Left lung (tissue), 10 donors: ENCODE results near the gene DLG5. TPM values are rescaled to one million over a fixed set of nuclear protein-coding genes. Genes with fewer than 3 reads are reported as not detected.

Experiments used
- ATAC-seq: fragments of 200-7000 bp; cut with Tn5 transposase; one replicate; pipeline ENCODE4 v1.9.1; 2020; ENCODE audit warnings: moderate library complexity
- DNase-seq, 4 donors: peaks; one replicate each; pipeline ENCODE4 v3.0.0-alpha.2; 2013 to 2020
- H3K27ac ChIP-seq, 2 donors: fragments of 200-600 bp; sonication (generic) in 1 of 2; one replicate each; pipeline versions ENCODE4 v1.5.0 to v1.8.0; 2020 to 2021
- H3K27me3 ChIP-seq, 2 donors: fragments of 200-600 bp; sonication (generic) in 1 of 2; one replicate each; pipeline versions ENCODE4 v1.5.0 to v1.8.0; 2020 to 2021
- H3K36me3 ChIP-seq, 2 donors: fragments of 200-600 bp; sonication (generic) in 1 of 2; one replicate each; pipeline versions ENCODE4 v1.5.0 to v1.8.0; 2020 to 2021
- H3K4me1 ChIP-seq, 2 donors: fragments of 200-600 bp; one replicate each; pipeline ENCODE4 v1.8.0; 2021
- H3K4me3 ChIP-seq, 2 donors: fragments of 200-600 bp; sonication (generic) in 1 of 2; one replicate each; pipeline versions ENCODE4 v1.5.0 to v1.8.0; 2020 to 2021; ENCODE audit warnings: mild to moderate bottlenecking in 1 of 2
- H3K9me3 ChIP-seq, 2 donors: fragments of 200-600 bp; sonication (generic) in 1 of 2; one replicate each; pipeline versions ENCODE4 v1.5.0 to v1.8.0; 2020 to 2021
- CTCF ChIP-seq, 2 donors: fragments of 200-600 bp; sonication (generic) in 1 of 2; IDR thresholded peaks; one replicate each; pipeline versions ENCODE4 v1.5.0 to v1.8.0; 2021; ENCODE audit warnings: antibody characterized with exemption in 2 of 2
- intact Hi-C, 2 donors: fragments of 100-400 bp; cut with DNase I; formaldehyde crosslinking; loops; one replicate each; pipeline versions ENCODE4 v1.11.2 to v1.14.2; 2022
- polyA plus RNA-seq, 6 donors: library from polyadenylated mRNA; unstranded; fragments of 120-200 nt; gene quantifications; one replicate each; pipeline ENCODE4 v1.2.1, GENCODE V29; 2013; ENCODE audit not compliant: insufficient read length in 6 of 6
- total RNA-seq, 2 donors: library from RNA; stranded (reverse); fragmentation: NEBNext Ultra II Directional; extraction: Animal tissue kit (Norgen Biotek cat#: 25700); gene quantifications; one replicate each; pipeline ENCODE4 v1.2.1, GENCODE V29; 2021
- donor health status: DM: no; HTN: yes; CAD: no.
- donor health status: DM: no; HTN: no; CAD: no.

The DLG5 gene
- total and polyA plus RNA-seq, 8 donors = 17.0 to 53.4 (median 49.0) TPM

DNA sequence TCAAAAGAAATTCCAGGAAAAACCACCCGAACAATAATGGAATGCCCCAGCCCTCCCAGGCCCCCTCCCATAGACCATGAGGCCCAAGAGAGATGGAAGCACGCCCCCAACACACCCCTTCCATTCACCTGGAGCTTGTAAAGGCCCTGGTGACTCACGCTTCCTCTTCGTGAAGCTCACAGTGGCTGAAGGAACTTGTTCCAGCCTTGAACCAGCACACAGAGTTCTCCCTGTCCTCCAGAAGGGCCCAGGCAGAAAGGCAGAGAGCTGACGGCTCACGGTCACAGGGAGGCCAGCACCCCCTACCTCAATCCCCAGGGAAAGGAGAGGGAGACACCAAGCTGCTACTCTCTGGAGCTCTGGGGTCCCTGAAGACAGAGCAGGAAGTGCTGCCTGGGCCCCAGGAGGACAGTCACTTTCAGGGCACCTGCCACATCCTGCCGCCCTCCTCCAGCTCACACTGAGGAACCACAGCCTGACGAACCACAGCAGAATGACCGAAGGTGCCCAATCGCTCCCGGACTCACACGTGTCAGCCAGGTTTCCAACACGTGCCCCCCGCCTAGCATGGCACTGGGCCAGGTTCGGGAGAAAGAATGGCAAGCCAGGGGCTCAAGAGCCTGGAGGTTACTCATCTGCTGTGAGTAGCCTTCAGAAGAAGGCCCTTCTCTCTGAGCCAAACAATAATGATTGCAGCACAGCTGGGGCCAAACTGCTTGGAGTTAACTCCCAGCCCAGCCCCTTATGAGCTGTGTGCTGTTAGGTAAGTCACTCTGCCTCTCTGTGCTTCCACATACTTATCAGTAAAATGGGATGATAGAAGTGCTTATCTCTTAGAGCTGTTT is 52.8 kb downstream of the DLG5 start:
- no peaks in the 10 kb centered on the region for H3K36me3 ChIP-seq
- no peak overlapping the region for H3K27ac ChIP-seq
- H3K9me3 ChIP-seq = no peaks in the 10 kb centered on the region
- intact Hi-C loops = no loop called here
- ATAC-seq = peak; percentile 28
- H3K4me1 ChIP-seq = peaks cover 0 to 18% of the 10 kb centered on the region in 2 donors
- H3K4me3 ChIP-seq = no peak overlapping the region
- no peak for TF ChIP-seq CTCF (IDR thresholded peaks at IDR 0.05)
- H3K27me3 ChIP-seq = no peaks in the 10 kb centered on the region
- DNase-seq = no peak

GRCh38 chr10:77872947-77873535 is 53.5 kb downstream of the DLG5 start:
- H3K27ac ChIP-seq = no peak overlapping the region

DNA sequence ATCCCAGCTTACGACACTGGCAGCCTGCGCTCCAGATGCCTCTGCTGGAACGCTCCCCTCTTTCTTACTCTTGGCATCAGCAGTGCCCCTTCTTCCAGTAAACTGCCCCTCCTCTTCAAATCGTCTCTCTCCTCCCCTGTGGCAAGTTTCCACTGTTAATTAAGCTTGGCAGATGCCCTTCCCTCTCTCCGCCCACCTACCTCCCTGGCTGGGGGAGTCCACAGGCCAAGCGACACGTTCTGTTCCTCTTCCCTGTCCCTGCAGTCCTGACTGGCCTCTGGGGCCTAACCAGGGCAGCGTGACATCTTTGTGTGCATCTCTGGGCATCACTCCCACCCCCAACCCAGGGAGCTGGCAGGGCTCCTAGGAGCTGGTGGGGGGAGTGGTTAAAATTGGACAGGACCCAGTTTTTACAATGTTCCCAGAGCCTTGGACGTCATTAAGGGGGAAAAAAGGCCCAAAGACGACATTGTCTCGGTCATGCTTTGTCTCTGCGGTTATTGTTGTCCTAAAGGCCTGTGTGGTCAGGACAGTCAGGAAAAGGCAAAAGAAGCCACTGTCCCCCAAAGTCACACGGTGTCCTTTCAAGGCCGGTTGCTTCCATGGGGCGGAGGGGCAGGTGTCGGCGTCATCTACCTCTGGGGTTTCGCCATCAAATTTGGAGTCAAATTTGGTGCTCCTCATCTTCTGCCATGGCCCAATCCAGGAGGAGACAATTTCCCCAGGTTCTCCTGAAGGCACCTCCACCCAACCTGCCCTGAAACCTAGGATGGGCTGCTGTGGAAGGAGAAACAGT is 54.2 kb downstream of the DLG5 start:
- no peak overlapping the region for H3K27ac ChIP-seq

More at GRCh38 chr10:77872947-77873535, 53.5 kb downstream of the DLG5 start:
- Histone ChIP-seq H3K36me3 (peaks cover 0 to 3% of the 10 kb centered on the region in 2 donors), H3K4me3 (no peak overlapping the region), H3K9me3 (no peaks in the 10 kb centered on the region), H3K27me3 (no peaks in the 10 kb centered on the region), H3K4me1 (peaks cover 0 to 12% of the 10 kb centered on the region in 2 donors)
- no peak for DNase-seq
- ATAC-seq = no peak
- TF ChIP-seq CTCF (IDR thresholded peaks at IDR 0.05) = no peak
- intact Hi-C loops = no loop called here

DNA sequence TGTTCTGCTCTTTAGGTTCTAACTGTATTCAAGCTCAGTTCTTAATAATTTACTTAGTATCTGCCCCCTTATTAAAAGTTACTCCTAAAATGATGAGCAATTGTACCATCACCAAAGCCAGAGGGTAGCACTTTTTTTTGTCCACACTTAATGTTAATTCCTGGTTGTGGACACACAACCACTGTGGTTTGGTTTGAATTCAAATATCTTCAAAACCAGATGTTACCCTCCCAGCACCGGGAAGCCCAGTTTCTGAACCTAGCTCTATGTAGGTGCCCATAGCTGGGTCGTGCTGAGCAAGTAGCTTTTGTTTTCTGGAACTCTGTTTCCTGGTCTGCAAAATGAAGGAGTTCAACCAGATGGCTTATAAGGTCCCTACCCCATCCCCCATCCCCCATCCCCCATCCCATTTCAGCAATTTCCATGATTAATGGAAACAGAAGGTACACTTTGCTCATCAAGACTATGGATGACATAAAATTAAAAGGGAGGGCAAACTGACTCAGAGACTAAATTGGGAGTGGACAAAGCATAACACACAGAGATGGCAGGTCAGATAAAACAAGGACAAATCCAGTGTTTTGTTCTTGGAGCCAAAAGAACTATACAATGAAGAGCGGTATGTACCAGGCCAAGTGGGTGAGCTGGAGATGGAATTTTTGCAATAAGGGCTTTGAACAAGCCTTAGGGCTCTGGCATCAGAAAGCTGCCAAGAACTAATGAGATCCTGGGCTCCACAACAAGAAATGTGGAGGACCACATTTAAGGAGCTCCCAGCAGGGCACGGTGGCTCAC is 56.7 kb downstream of the DLG5 start:
- no peak for TF ChIP-seq CTCF (IDR thresholded peaks at IDR 0.05)
- H3K27ac ChIP-seq = no peak overlapping the region
- intact Hi-C loops = no loop called here
- H3K27me3 ChIP-seq = no peaks in the 10 kb centered on the region
- peaks cover 0 to 8% of the 10 kb centered on the region in 2 donors for H3K36me3 ChIP-seq
- H3K4me3 ChIP-seq = no peak overlapping the region
- DNase-seq (no peak), ATAC-seq (no peak)
- no peaks in the 10 kb centered on the region for H3K9me3 ChIP-seq
- H3K4me1 ChIP-seq = peaks cover 0 to 7% of the 10 kb centered on the region in 2 donors

More for the DNA sequence above, 54.2 kb downstream of the DLG5 start:
- no peaks in the 10 kb centered on the region for H3K9me3 ChIP-seq
- peaks cover 0 to 7% of the 10 kb centered on the region in 2 donors for H3K4me1 ChIP-seq
- no peak overlapping the region for H3K4me3 ChIP-seq
- TF ChIP-seq CTCF (IDR thresholded peaks at IDR 0.05) = no peak
- H3K36me3 ChIP-seq = peaks cover 0 to 8% of the 10 kb centered on the region in 2 donors
- DNase-seq = no peak
- intact Hi-C loops = no loop called here
- no peaks in the 10 kb centered on the region for H3K27me3 ChIP-seq
- no peak for ATAC-seq
